Prostate gland (tissue), 2 donors: ENCODE measurements around the gene NKAIN4. TPM values are rescaled to one million over a fixed set of nuclear protein-coding genes. Genes with fewer than 3 reads are reported as not detected.

Experiments
- DNase-seq: peaks from one replicate; pipeline ENCODE4 v3.0.0-alpha.2; 2019; ENCODE audit warnings: low spot score
- H3K27ac ChIP-seq, 2 donors: fragments of 200-600 bp; sonication (generic); 2 replicates each; pipeline ENCODE4 v1.5.1; 2017 to 2019
- H3K27me3 ChIP-seq: fragments of 200-600 bp; sonication (generic); replicated peaks from 2 replicates; pipeline ENCODE4 v1.5.1; 2019; ENCODE audit not compliant: insufficient read depth
- H3K36me3 ChIP-seq, 2 donors: fragments of 200-600 bp; sonication (generic); 1 replicate in 1 of 2; 2 replicates in 1 of 2; pipeline versions ENCODE4 v1.5.1 to v1.8.1; 2017 to 2019
- H3K4me1 ChIP-seq: fragments of 200-600 bp; sonication (generic); replicated peaks from 2 replicates; pipeline ENCODE4 v1.5.1; 2019
- H3K4me3 ChIP-seq, 2 donors: fragments of 200-600 bp; sonication (generic); 2 replicates each; pipeline ENCODE4 v1.5.1; 2017 to 2019
- H3K9me3 ChIP-seq: fragments of 200-600 bp; sonication (generic); 2 replicates; pipeline ENCODE4 v1.5.1; 2017
- POLR2A ChIP-seq: fragments of 450-650 bp; IDR thresholded peaks from one replicate; pipeline ENCODE4 v1.6.1; 2016; ENCODE audit warnings: antibody characterized with exemption, mild to moderate bottlenecking
- POLR2AphosphoS5 ChIP-seq: sonication (generic); formaldehyde crosslinking; IDR thresholded peaks from one replicate; pipeline ENCODE4 v1.6.1; 2017; ENCODE audit warnings: antibody characterized with exemption
- WGBS: methylation state at CpG from one replicate; pipeline ENCODE4 v1.1.5; 2018; 5-methylcytosine and 5-hydroxymethylcytosine counted together
- intact Hi-C: fragments of 100-400 bp; cut with DNase I; formaldehyde crosslinking; loops from one replicate; pipeline ENCODE4 v1.14.2; 2022
- total RNA-seq, 2 donors: library from RNA; depleted of rRNA; stranded (reverse); fragments of >200 nt; gene quantifications; one replicate each; pipeline ENCODE4 v1.1.0, GENCODE V29; 2016
- TF ChIP-seq, protein P1 (sequence below), 4 experiments: fragments of 200-600 bp in 2 of 4; fragments of 450-650 bp in 2 of 4; sonication (generic) in 2 of 4; IDR thresholded peaks; 1 replicate in 3 of 4; 2 replicates in 1 of 4; pipeline ENCODE4 v1.5.1; 2016 to 2019; ENCODE audit warnings: antibody characterized with exemption in 4 of 4, mild to moderate bottlenecking in 2 of 4, moderate library complexity in 2 of 4

The NKAIN4 gene
- total RNA-seq, 2 donors from 2014 or later: 1.2 TPM; not detected in 1

- no peak overlapping the region for H3K4me3 ChIP-seq
- TF ChIP-seq POLR2A (no peak), POLR2AphosphoS5 (no peak)
- TF ChIP-seq, protein P1, sequence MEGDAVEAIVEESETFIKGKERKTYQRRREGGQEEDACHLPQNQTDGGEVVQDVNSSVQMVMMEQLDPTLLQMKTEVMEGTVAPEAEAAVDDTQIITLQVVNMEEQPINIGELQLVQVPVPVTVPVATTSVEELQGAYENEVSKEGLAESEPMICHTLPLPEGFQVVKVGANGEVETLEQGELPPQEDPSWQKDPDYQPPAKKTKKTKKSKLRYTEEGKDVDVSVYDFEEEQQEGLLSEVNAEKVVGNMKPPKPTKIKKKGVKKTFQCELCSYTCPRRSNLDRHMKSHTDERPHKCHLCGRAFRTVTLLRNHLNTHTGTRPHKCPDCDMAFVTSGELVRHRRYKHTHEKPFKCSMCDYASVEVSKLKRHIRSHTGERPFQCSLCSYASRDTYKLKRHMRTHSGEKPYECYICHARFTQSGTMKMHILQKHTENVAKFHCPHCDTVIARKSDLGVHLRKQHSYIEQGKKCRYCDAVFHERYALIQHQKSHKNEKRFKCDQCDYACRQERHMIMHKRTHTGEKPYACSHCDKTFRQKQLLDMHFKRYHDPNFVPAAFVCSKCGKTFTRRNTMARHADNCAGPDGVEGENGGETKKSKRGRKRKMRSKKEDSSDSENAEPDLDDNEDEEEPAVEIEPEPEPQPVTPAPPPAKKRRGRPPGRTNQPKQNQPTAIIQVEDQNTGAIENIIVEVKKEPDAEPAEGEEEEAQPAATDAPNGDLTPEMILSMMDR (IDR thresholded peaks at IDR 0.05): no peak
- no peak overlapping the region for H3K27ac ChIP-seq
- intact Hi-C loops: no loop called here
- no peaks in the 10 kb centered on the region for H3K4me1 ChIP-seq
- 91% methylated on average over 15 of the region's 15 CpGs for WGBS
- no peaks in the 10 kb centered on the region for H3K9me3 ChIP-seq
- peaks cover 10 to 15% of the 10 kb centered on the region in 2 donors for H3K36me3 ChIP-seq
- H3K27me3 ChIP-seq: no peaks in the 10 kb centered on the region
- no peak for DNase-seq
These were observed 25.7 kb upstream of the NKAIN4 start for GRCh38 chr20:63279931-63280330.

DNA sequence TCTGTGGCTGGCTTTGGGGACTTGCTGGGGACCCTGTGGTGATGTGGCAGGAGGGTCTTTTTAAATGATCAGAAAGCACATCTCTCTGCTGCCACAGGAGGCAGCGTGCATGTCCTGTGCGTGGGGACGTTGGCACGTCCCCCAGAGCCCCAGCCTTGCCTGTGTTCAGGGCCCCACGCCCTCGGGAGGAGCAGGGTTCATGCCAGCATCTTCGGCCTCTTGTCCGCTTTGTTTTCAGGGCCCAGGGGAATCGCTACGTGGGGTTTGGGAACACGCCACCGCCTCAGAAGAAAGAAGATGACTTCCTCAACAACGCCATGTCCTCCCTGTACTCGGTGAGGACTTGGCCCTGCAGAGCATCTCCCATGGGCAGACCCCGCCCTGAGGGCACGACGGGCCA, 24.4 kb upstream of the NKAIN4 start:
- Histone ChIP-seq H3K27ac (no peak overlapping the region), H3K4me1 (no peaks in the 10 kb centered on the region), H3K36me3 (peaks cover 10 to 15% of the 10 kb centered on the region in 2 donors), H3K9me3 (no peaks in the 10 kb centered on the region), H3K27me3 (no peaks in the 10 kb centered on the region), H3K4me3 (no peak overlapping the region)
- DNase-seq: no peak
- WGBS: 85% methylated on average over 17 of the region's 17 CpGs
- TF ChIP-seq, protein P1 (IDR thresholded peaks at IDR 0.05): no peak
- no peak for TF ChIP-seq POLR2A
- no peak for TF ChIP-seq POLR2AphosphoS5
- intact Hi-C loops: no loop called here

GRCh38 chr20:63277466-63278272, 23.4 kb upstream of the NKAIN4 start:
- no peaks in the 10 kb centered on the region for H3K4me1 ChIP-seq
- TF ChIP-seq POLR2AphosphoS5 (no peak), POLR2A (no peak)
- TF ChIP-seq, protein P1 (IDR thresholded peaks at IDR 0.05): no peak
- intact Hi-C loops: no loop called here
- no peak overlapping the region for H3K27ac ChIP-seq
- no peak for DNase-seq
- H3K4me3 ChIP-seq: no peak overlapping the region
- peaks cover 6 to 11% of the 10 kb centered on the region in 2 donors for H3K36me3 ChIP-seq
- no peaks in the 10 kb centered on the region for H3K27me3 ChIP-seq
- 91% methylated on average over 30 of the region's 30 CpGs for WGBS
- H3K9me3 ChIP-seq: no peaks in the 10 kb centered on the region

GRCh38 chr20:63276956-63277355, 22.7 kb upstream of the NKAIN4 start:
- intact Hi-C loops: no loop called here
- H3K36me3 ChIP-seq: peaks cover 5 to 11% of the 10 kb centered on the region in 2 donors
- TF ChIP-seq, protein P1 (IDR thresholded peaks at IDR 0.05): no peak
- TF ChIP-seq POLR2A (no peak), POLR2AphosphoS5 (no peak)
- H3K4me3 ChIP-seq: no peak overlapping the region
- no peak for DNase-seq
- no peaks in the 10 kb centered on the region for H3K27me3 ChIP-seq
- H3K27ac ChIP-seq: no peak overlapping the region
- H3K4me1 ChIP-seq: no peaks in the 10 kb centered on the region
- WGBS: 93% methylated on average over 20 of the region's 20 CpGs
- no peaks in the 10 kb centered on the region for H3K9me3 ChIP-seq

GRCh38 chr20:63275825-63276224, 21.6 kb upstream of the NKAIN4 start:
- 95% methylated on average over 15 of the region's 18 CpGs for WGBS
- Histone ChIP-seq H3K4me3 (no peak overlapping the region), H3K4me1 (no peaks in the 10 kb centered on the region), H3K36me3 (peaks cover 0 to 11% of the 10 kb centered on the region in 2 donors), H3K9me3 (no peaks in the 10 kb centered on the region), H3K27me3 (no peaks in the 10 kb centered on the region), H3K27ac (no peak overlapping the region)
- no peak for DNase-seq
- TF ChIP-seq, protein P1 (IDR thresholded peaks at IDR 0.05): no peak
- TF ChIP-seq POLR2A (no peak), POLR2AphosphoS5 (no peak)
- intact Hi-C loops: no loop called here
